Naive thymus-derived CD4-positive, alpha-beta T cell (primary cell): Measurements from ENCODE around the gene IZUMO1. TPM values are rescaled to one million over a fixed set of nuclear protein-coding genes. Genes with fewer than 3 reads are reported as not detected.

Experiments
- ATAC-seq: fragments of 150-1000 bp; cut with Tn5 transposase; 2 replicates; pipeline ENCODE4 v1.10.0; 2021; ENCODE audit warnings: mild to moderate bottlenecking, moderate library complexity
- CTCF ChIA-PET: fragments of 350-600 bp; sonication (Branson Sonifier 250); formaldehyde crosslinking; loops from one replicate; lab custom pipeline; 2021; ENCODE audit warnings: antibody characterized with exemption; lab: Charles Lee
- POLR2A ChIA-PET: fragments of 350-600 bp; sonication (Branson Sonifier 250); formaldehyde crosslinking; loops from one replicate; lab custom pipeline; 2021; ENCODE audit warnings: antibody characterized with exemption, inconsistent platforms; lab: Charles Lee
- DNase-seq, 9 donors: peaks; one replicate each; pipeline versions ENCODE4 v3.0.0 to v3.0.0-alpha.2; 2020 to 2022; ENCODE audit warnings: mixed read lengths in 1 of 9
- H3K27ac ChIP-seq: one replicate; pipeline ENCODE4 v1.7.0; 2013; ENCODE audit warnings: mild to moderate bottlenecking, low read depth, low read length, moderate library complexity
- H3K27me3 ChIP-seq, 2 donors: one replicate each; pipeline ENCODE4 v1.7.0; 2013; ENCODE audit warnings: low read length in 2 of 2, mild to moderate bottlenecking in 2 of 2, moderate library complexity in 2 of 2; ENCODE audit not compliant: control insufficient read depth in 2 of 2, insufficient read depth in 2 of 2
- H3K36me3 ChIP-seq, 3 experiments: 1 replicate in 2 of 3; 2 replicates in 1 of 3; pipeline ENCODE4 v1.7.0; 2013; ENCODE audit warnings: low read length in 3 of 3, mild to moderate bottlenecking in 3 of 3, moderate library complexity in 1 of 3; ENCODE audit not compliant: insufficient read depth in 3 of 3, control insufficient read depth in 2 of 3
- H3K4me1 ChIP-seq, 2 donors: one replicate each; pipeline ENCODE4 v1.7.0; 2013; ENCODE audit warnings: low read length in 2 of 2, mild to moderate bottlenecking in 2 of 2, moderate library complexity in 1 of 2; ENCODE audit not compliant: control insufficient read depth in 2 of 2, insufficient read depth in 2 of 2
- H3K4me3 ChIP-seq: 2 replicates; pipeline ENCODE4 v1.7.0; 2013; ENCODE audit warnings: mild to moderate bottlenecking, low read length
- H3K9me3 ChIP-seq, 3 experiments: 1 replicate in 2 of 3; 2 replicates in 1 of 3; pipeline ENCODE4 v1.7.0; 2013; ENCODE audit warnings: low read length in 3 of 3; ENCODE audit not compliant: control insufficient read depth in 2 of 3
- H3K27ac Mint-ChIP-seq, 9 donors: one replicate each; pipeline ENCODE4 v1.8.0; 2020 to 2022; ENCODE audit warnings: mixed read lengths in 9 of 9, mild to moderate bottlenecking in 8 of 9, moderate library complexity in 5 of 9, inconsistent platforms in 2 of 9
- H3K27me3 Mint-ChIP-seq, 5 donors: one replicate each; pipeline ENCODE4 v1.8.0; 2021 to 2022; ENCODE audit warnings: mixed read lengths in 5 of 5, mild to moderate bottlenecking in 1 of 5
- H3K36me3 Mint-ChIP-seq, 5 donors: one replicate each; pipeline ENCODE4 v1.8.0; 2020 to 2022; ENCODE audit warnings: mixed read lengths in 5 of 5, mild to moderate bottlenecking in 3 of 5, inconsistent platforms in 1 of 5
- H3K4me1 Mint-ChIP-seq, 7 donors: one replicate each; pipeline ENCODE4 v1.8.0; 2020 to 2022; ENCODE audit warnings: mixed read lengths in 7 of 7, mild to moderate bottlenecking in 3 of 7, inconsistent platforms in 1 of 7
- H3K4me3 Mint-ChIP-seq, 10 donors: one replicate each; pipeline ENCODE4 v1.8.0; 2020 to 2022; ENCODE audit warnings: mild to moderate bottlenecking in 10 of 10, mixed read lengths in 10 of 10, moderate library complexity in 6 of 10, inconsistent platforms in 2 of 10
- H3K9me3 Mint-ChIP-seq, 11 donors: one replicate each; pipeline ENCODE4 v1.8.0; 2020 to 2022; ENCODE audit warnings: mixed read lengths in 11 of 11, mild to moderate bottlenecking in 4 of 11, inconsistent platforms in 1 of 11, moderate library complexity in 1 of 11
- intact Hi-C, 2 donors: fragments of 100-400 bp; cut with micrococcal nuclease; formaldehyde crosslinking; loops; one replicate each; pipeline ENCODE4 v1.15.1; 2023
- polyA plus RNA-seq, 2 donors: library from polyadenylated mRNA; unstranded; fragments of 300-500 nt; fragmentation: Illumina TruSeq; gene quantifications; one replicate each; pipeline ENCODE4 v1.2.3, GENCODE V29; 2021
- total RNA-seq, 6 experiments: library from RNA in 5 of 6; stranded (reverse) in 5 of 6; gene quantifications; 1 replicate in 5 of 6; 2 replicates in 1 of 6; pipeline ENCODE4 v1.2.3 and lab custom pipeline; 2021 to 2026

Gene IZUMO1
- total and polyA plus RNA-seq, 7 experiments from 2014 or later: not detected

DNA sequence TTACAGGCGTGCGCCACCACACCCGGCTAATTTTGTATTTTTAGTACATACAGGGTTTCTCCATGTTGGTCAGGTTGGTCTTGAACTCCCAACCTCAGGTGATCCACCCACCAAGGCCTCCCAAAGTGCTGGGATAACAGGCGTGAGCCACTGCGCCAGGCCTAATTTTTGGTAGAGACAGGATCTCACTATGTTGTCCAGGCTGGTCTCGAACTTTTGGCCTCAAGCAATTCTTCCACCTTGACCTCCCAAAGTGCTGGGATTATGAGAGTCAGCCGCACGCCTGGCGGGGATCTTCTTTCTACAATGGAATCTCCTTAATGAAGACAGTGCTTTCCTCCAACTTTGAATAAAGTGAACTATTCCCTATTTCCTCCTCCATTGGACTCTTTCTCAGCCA lies 12.1 kb downstream of the IZUMO1 start:
- ChIA-PET POLR2A (no interaction called here), CTCF (interaction anchor here (0.6 kb wide), 1 partner anchor 905 kb away, joined by 4 read pairs; the partner anchor contains the start of gene RRAS)
- Histone ChIP-seq H3K36me3 (no peaks in the 10 kb centered on the region), H3K9me3 (no peaks in the 10 kb centered on the region), H3K4me3 (no peak overlapping the region), H3K27me3 (no peaks in the 10 kb centered on the region), H3K27ac (no peak overlapping the region), H3K4me1 (peaks cover under 1 to 6% of the 10 kb centered on the region in 2 donors)
- peaks cover 0 to 6% (median 0%) of the 10 kb centered on the region in 11 donors for H3K9me3 Mint-ChIP-seq
- intact Hi-C loops: loop anchor here (5.0 kb wide), 3 partner anchors 37 to 242 kb away; partner anchors contain the start of gene FUT2 (in 1 of the 2)
- peaks cover 0 to 9% (median 3%) of the 10 kb centered on the region in 5 donors for H3K27me3 Mint-ChIP-seq
- H3K4me3 Mint-ChIP-seq: no peak overlapping the region
- peaks cover 0 to 5% (median 4%) of the 10 kb centered on the region in 7 donors for H3K4me1 Mint-ChIP-seq
- DNase-seq: no peak
- H3K27ac Mint-ChIP-seq: no peak overlapping the region
- ATAC-seq: no peak
- H3K36me3 Mint-ChIP-seq: peaks cover 0 to 7% (median 5%) of the 10 kb centered on the region in 5 donors

DNA sequence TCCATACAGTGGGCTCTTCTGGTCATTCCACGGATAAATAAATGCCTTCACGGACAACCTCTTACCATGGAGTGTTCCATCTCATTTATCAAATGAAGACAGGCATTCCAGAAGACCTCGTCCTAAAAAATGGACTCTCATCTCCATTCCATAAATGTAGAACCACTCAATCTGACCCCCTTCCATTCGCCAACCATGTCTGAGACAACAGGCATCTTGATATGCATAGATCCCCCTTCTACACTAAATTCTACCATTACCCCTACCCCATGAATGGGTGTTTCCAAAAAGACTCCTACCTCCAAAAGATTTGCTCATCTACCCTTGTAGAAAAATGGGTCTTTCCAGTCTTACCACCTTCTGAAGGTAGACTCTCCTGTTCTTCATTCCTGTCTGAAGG lies 15.3 kb downstream of the IZUMO1 start:
- intact Hi-C loops: no loop called here
- peaks cover 0 to 13% (median 3%) of the 10 kb centered on the region in 11 donors for H3K9me3 Mint-ChIP-seq
- peaks cover 3 to 15% (median 9%) of the 10 kb centered on the region in 5 donors for H3K36me3 Mint-ChIP-seq
- H3K4me1 ChIP-seq: peaks cover 0 to 6% of the 10 kb centered on the region in 2 donors
- ChIA-PET CTCF (no interaction called here), POLR2A (no interaction called here)
- DNase-seq: no peak
- no peak overlapping the region for H3K4me3 Mint-ChIP-seq
- no peak overlapping the region for H3K27ac ChIP-seq
- no peak for ATAC-seq
- no peaks in the 10 kb centered on the region for H3K27me3 ChIP-seq
- peak overlapping the region in 1 of 9 donors; percentile 7 for H3K27ac Mint-ChIP-seq
- no peak overlapping the region for H3K4me3 ChIP-seq
- no peaks in the 10 kb centered on the region for H3K36me3 ChIP-seq
- H3K9me3 ChIP-seq: peaks cover 0 to 8% (median 0%) of the 10 kb centered on the region in 3 experiments
- H3K27me3 Mint-ChIP-seq: peaks cover 0 to 9% (median 0%) of the 10 kb centered on the region in 5 donors
- peaks cover 5 to 12% (median 9%) of the 10 kb centered on the region in 7 donors for H3K4me1 Mint-ChIP-seq

DNA sequence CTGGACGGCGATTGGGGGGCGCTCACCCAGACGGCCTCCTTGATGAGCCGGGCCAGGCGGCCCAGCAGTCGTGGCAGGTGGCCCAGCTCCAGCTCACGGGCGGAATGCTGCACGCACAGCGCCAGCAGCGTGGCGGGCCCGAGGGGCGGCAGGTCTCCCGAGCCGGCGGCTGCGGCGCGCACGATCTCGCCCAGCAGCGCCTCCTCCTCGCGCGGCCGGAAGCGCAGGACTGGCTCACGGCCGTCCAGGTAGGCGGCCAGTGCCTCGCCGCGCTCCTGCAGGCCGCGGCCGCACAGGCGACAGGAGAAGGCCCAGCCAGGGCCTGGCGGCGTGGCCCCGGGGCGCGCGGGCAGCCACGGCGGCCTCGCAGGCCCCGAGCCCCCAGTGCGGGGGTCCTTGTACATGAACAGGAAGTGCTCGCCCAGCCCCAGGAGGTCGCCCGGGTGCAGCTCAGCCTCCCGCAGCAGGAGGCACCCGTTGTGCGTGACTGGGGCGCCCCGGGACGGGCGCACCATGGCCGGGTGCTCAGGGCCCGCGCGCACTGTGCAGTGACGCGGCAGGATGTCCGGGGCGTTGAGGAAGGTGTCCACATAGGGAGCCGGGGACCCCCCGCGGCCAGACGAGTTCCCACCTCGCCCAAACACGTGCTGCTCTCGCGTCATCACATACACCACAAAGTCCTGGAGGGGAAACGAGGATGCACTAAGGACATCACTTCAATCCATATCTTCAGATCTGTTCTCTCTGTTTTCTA lies 17.6 kb downstream of the IZUMO1 start:
- Mint-ChIP-seq H3K4me3 (no peak overlapping the region), H3K9me3 (peaks cover 0 to 25% (median 15%) of the 10 kb centered on the region in 11 donors), H3K27ac (no peak overlapping the region), H3K27me3 (peaks cover 0 to 9% (median 0%) of the 10 kb centered on the region in 5 donors), H3K4me1 (peaks cover 19 to 28% (median 26%) of the 10 kb centered on the region in 7 donors), H3K36me3 (peaks cover 9 to 29% (median 21%) of the 10 kb centered on the region in 5 donors)
- intact Hi-C loops: loop anchor here in 1 of 2 donors (10.0 kb wide), 1 partner anchor 1146 kb away; the partner anchor contains the start of genes AKT1S1 and TBC1D17
- no peaks in the 10 kb centered on the region for H3K27me3 ChIP-seq
- no peak overlapping the region for H3K4me3 ChIP-seq
- DNase-seq (no peak), ATAC-seq (no peak)
- no peak overlapping the region for H3K27ac ChIP-seq
- ChIA-PET POLR2A (no interaction called here), CTCF (no interaction called here)
- peaks cover 0 to 19% of the 10 kb centered on the region in 2 donors for H3K4me1 ChIP-seq
- peaks cover 0 to 10% (median 0%) of the 10 kb centered on the region in 3 experiments for H3K9me3 ChIP-seq
- H3K36me3 ChIP-seq: no peaks in the 10 kb centered on the region

DNA sequence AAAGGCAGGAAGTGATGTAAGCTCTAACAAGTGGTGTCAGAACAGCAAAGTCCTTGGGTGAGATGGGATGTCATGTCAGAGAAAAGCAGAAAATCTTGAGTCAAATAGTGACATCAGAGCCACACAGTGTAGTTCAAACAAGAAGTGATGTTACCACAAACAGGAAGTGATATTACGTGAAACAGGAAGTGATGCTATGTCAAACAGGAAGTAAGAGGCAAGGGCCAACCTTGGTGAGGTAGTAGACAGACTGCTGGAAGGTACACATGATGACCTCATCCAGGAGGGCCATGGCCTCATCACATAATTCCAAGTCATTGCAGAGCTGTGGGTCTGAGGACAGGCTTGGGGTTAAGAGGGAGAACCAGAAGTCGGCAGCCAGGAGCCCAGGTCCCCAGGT lies 20.2 kb downstream of the IZUMO1 start:
- H3K36me3 Mint-ChIP-seq: peaks cover 9 to 28% (median 19%) of the 10 kb centered on the region in 5 donors
- peak in 6 of 9 donors; percentile 44 to 74 (median 64) for DNase-seq
- peak overlapping the region in 8 of 10 donors; percentile 19 to 66 (median 52) for H3K4me3 Mint-ChIP-seq
- Histone ChIP-seq H3K4me1 (peaks cover 0 to 23% of the 10 kb centered on the region in 2 donors), H3K27me3 (no peaks in the 10 kb centered on the region), H3K27ac (no peak overlapping the region), H3K4me3 (no peak overlapping the region), H3K36me3 (no peaks in the 10 kb centered on the region), H3K9me3 (peaks cover 0 to 10% (median 0%) of the 10 kb centered on the region in 3 experiments)
- H3K9me3 Mint-ChIP-seq: peaks cover 0 to 24% (median 15%) of the 10 kb centered on the region in 11 donors
- ChIA-PET POLR2A (interaction anchor here (1.2 to 3.3 kb wide), 3 partner anchors 10 to 13 kb away, joined by 4 to 21 read pairs (median 9); no protein-coding TSS in a partner anchor), CTCF (no interaction called here)
- intact Hi-C loops: loop anchor here in 1 of 2 donors (10.0 kb wide), 1 partner anchor 1148 kb away; the partner anchor contains the start of genes AKT1S1 and TBC1D17
- peak; percentile 77 for ATAC-seq
- H3K4me1 Mint-ChIP-seq: peaks cover 21 to 35% (median 26%) of the 10 kb centered on the region in 7 donors
- H3K27me3 Mint-ChIP-seq: peaks cover 0 to 4% (median 0%) of the 10 kb centered on the region in 5 donors
- H3K27ac Mint-ChIP-seq: peak overlapping the region; percentile 67 to 97 (median 88)

DNA sequence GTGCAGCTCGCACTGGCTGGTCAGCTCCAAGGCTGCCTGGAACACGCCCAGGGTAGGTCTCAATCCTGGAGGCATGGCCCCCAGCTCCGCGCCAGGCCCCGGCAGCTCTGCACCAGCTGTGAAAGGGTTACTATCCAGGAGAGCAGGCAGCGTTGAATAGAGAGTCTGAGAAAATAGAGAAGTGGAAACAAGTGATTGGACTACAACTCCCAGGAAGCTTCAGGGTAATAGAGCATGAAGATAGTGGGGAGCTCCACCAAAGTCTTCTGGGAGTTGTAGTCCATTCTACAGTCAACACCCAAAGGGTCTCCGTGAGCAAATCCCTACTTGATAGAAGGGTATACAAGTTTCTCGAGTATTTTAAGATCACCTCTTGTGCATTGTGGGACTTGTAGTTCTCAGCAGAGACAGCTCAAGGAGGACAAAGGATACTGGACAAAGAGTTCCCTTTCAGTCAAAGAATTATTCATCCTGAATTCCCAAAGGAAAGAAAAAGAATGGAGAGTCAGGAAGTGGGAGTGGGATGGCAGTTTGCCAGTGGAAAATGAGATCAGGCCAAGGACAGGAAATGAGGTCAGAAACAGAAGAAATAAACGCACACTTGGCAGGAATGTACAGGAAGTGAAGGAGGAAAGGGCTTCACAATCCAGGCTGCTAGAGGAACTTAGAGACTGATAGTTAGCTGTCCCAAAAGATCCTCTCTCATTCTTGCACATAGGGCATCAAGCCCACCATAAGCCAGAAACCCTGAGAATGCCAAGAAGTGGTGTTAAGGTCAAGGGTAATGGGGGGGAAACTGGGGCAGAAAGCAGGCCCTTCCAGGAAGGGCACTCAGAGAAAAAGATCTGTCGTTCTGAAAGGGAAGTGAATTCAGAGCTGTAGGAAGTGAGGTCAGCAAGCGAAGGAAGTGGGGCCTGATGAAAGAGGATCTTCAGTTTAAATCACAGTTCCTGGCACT lies 21.6 kb downstream of the IZUMO1 start:
- Mint-ChIP-seq H3K4me1 (peaks cover 28 to 45% (median 37%) of the 10 kb centered on the region in 7 donors), H3K27me3 (no peaks in the 10 kb centered on the region), H3K4me3 (peak overlapping the region; percentile 52 to 85 (median 70)), H3K36me3 (peaks cover 9 to 21% (median 15%) of the 10 kb centered on the region in 5 donors), H3K9me3 (peaks cover 0 to 20% (median 15%) of the 10 kb centered on the region in 11 donors), H3K27ac (peak overlapping the region; percentile 91 to 97 (median 93))
- Histone ChIP-seq H3K27me3 (no peaks in the 10 kb centered on the region), H3K36me3 (no peaks in the 10 kb centered on the region), H3K4me1 (peaks cover 5 to 27% of the 10 kb centered on the region in 2 donors), H3K27ac (peak overlapping the region; percentile 39), H3K9me3 (peaks cover 0 to 10% (median 0%) of the 10 kb centered on the region in 3 experiments), H3K4me3 (no peak overlapping the region)
- ChIA-PET CTCF (interaction anchor here (1.4 kb wide), 1 partner anchor 268 kb away, joined by 3 read pairs; the partner anchor contains the start of genes GYS1 and RUVBL2), POLR2A (interaction anchor here (0.6 to 3.3 kb wide), 14 partner anchors 10 to 388 kb away, joined by 3 to 21 read pairs (median 4); partner anchors contain the start of genes BAX, CA11, GYS1 and IZUMO1)
- intact Hi-C loops: loop anchor here (1.0 to 10.0 kb wide), 5 partner anchors 11 to 1150 kb away; partner anchors contain the start of genes AKT1S1 (in 1 of the 2), HSD17B14 (in 1 of the 2) and TBC1D17 (in 1 of the 2)
- ATAC-seq (peak; percentile 61), DNase-seq (peak in 7 of 9 donors; percentile 60 to 78 (median 72))
